Ishikawa (cell line): ENCODE measurements around the gene GPR153.

Source experiments
- CEBPB ChIP-seq: IDR thresholded peaks from 2 replicates; pipeline ENCODE4 v1.6.1; 2012
- EGR1 ChIP-seq: IDR thresholded peaks from 2 replicates; pipeline ENCODE4 v1.6.1; 2012
- EP300 ChIP-seq: IDR thresholded peaks from 2 replicates; pipeline ENCODE4 v1.6.1; 2012; ENCODE audit warnings: borderline replicate concordance
- FOXM1 ChIP-seq: IDR thresholded peaks from 2 replicates; pipeline ENCODE4 v1.6.1; 2012; ENCODE audit warnings: low read depth, borderline replicate concordance
- MAX ChIP-seq: IDR thresholded peaks from 2 replicates; pipeline ENCODE4 v1.6.1; 2012
- NFIC ChIP-seq: IDR thresholded peaks from 2 replicates; pipeline ENCODE4 v1.6.1; 2012
- RAD21 ChIP-seq: IDR thresholded peaks from 2 replicates; pipeline ENCODE4 v1.6.1; 2012; ENCODE audit warnings: low read depth
- REST ChIP-seq: IDR thresholded peaks from 2 replicates; pipeline ENCODE4 v1.6.1; 2012; ENCODE audit warnings: low read depth, mild to moderate bottlenecking
- TAF1 ChIP-seq: IDR thresholded peaks from 2 replicates; pipeline ENCODE4 v1.6.1; 2012; ENCODE audit warnings: low read depth, mild to moderate bottlenecking
- TCF12 ChIP-seq: IDR thresholded peaks from 2 replicates; pipeline ENCODE4 v1.6.1; 2012; ENCODE audit warnings: low read depth
- YY1 ChIP-seq: IDR thresholded peaks from 2 replicates; pipeline ENCODE4 v1.6.1; 2012; ENCODE audit warnings: low read depth

GRCh38 chr1:6271006-6271405, 10.1 kb upstream of the GPR153 start:
- TF ChIP-seq MAX (no peak), YY1 (no peak), TAF1 (no peak), RAD21 (no peak), EP300 (no peak), EGR1 (no peak), CEBPB (no peak), FOXM1 (no peak), TCF12 (no peak), REST (no peak), NFIC (no peak)
